Measurements from ENCODE around the gene CYB561A3. TPM values are rescaled to one million over a fixed set of nuclear protein-coding genes. Genes with fewer than 3 reads are reported as not detected.

The CYB561A3 gene
- total RNA-seq, 1 experiment from 2014 or later: 34.9 TPM

DNA sequence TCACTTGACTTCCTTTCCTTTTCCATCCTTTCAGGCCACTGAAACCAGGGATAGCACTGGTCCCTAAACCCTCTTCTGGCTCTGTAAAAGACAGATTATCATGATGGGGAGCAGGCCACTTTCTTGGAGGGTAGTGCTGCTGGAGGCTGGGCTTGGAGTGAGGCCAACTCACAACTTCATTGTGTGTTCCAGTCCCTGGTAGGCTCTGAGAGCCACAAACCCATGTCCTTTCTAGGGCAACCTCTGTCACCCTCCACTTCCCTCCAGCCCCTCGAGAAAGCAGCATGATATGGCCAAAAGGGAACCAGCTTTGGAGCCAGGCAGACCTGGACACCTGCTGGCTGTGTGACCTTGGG lies 26.3 kb downstream of the CYB561A3 start:
- POLR2A ChIA-PET: interaction anchor here (1.5 kb wide), 1 partner anchor 50 kb away, joined by 8 read pairs; no protein-coding TSS in a partner anchor
- no peaks in the 10 kb centered on the region for H3K27me3 Mint-ChIP-seq (ENCODE audit: insufficient read depth, unreplicated experiment)
- Histone ChIP-seq H3K36me3 (ENCODE audit: control insufficient read depth, insufficient read depth, low read length) (no peaks in the 10 kb centered on the region; the same call in 1 of the 2 replicates), H3K4me1 (peaks cover 13% of the 10 kb centered on the region), H3K27me3 (replicated peaks; ENCODE audit: control insufficient read depth, insufficient read depth, low read length) (no peaks in the 10 kb centered on the region), H3K9me3 (no peaks in the 10 kb centered on the region), H3K4me3 (ENCODE audit: low read depth, low read length) (no peak overlapping the region)
- DNase-seq: no peak
- peaks cover 33% of the 10 kb centered on the region for H3K36me3 Mint-ChIP-seq (ENCODE audit: insufficient read depth, unreplicated experiment)
- H3K4me3 Mint-ChIP-seq (ENCODE audit: unreplicated experiment): no peak overlapping the region
- TF ChIP-seq, protein P1, sequence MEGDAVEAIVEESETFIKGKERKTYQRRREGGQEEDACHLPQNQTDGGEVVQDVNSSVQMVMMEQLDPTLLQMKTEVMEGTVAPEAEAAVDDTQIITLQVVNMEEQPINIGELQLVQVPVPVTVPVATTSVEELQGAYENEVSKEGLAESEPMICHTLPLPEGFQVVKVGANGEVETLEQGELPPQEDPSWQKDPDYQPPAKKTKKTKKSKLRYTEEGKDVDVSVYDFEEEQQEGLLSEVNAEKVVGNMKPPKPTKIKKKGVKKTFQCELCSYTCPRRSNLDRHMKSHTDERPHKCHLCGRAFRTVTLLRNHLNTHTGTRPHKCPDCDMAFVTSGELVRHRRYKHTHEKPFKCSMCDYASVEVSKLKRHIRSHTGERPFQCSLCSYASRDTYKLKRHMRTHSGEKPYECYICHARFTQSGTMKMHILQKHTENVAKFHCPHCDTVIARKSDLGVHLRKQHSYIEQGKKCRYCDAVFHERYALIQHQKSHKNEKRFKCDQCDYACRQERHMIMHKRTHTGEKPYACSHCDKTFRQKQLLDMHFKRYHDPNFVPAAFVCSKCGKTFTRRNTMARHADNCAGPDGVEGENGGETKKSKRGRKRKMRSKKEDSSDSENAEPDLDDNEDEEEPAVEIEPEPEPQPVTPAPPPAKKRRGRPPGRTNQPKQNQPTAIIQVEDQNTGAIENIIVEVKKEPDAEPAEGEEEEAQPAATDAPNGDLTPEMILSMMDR (IDR thresholded peaks at IDR 0.05; ENCODE audit: insufficient read depth in 1 of 2, low read depth in 1 of 2, low read length in 1 of 2, severe bottlenecking in 1 of 2, unreplicated experiment in 1 of 2): no peak
- intact Hi-C loops (cut with micrococcal nuclease; ENCODE audit: unreplicated experiment): no loop called here
- no peak overlapping the region for H3K27ac Mint-ChIP-seq (ENCODE audit: unreplicated experiment)
- no TSS peak for BruUV-seq (replicated peaks)
- no peaks in the 10 kb centered on the region for H3K9me3 Mint-ChIP-seq (ENCODE audit: unreplicated experiment)
- H3K4me1 Mint-ChIP-seq (ENCODE audit: low read depth, unreplicated experiment): peaks cover 12% of the 10 kb centered on the region
- CTCF ChIA-PET: interaction anchor here (0.7 to 5.7 kb wide), 9 partner anchors 11 to 480 kb away, joined by 3 to 175 read pairs (median 7); partner anchors contain the start of genes CPSF7, CYB561A3, SDHAF2 and TMEM138

GRCh38 chr11:61334434-61335354 lies 27.0 kb downstream of the CYB561A3 start:
- no peaks in the 10 kb centered on the region; the same call in 1 of the 2 replicates for H3K36me3 ChIP-seq (ENCODE audit: control insufficient read depth, insufficient read depth, low read length)
- H3K9me3 Mint-ChIP-seq (ENCODE audit: unreplicated experiment): no peaks in the 10 kb centered on the region
- H3K4me3 Mint-ChIP-seq (ENCODE audit: unreplicated experiment): peak overlapping the region; percentile 100
- BruUV-seq (replicated peaks): no TSS peak
- H3K27me3 ChIP-seq (replicated peaks; ENCODE audit: control insufficient read depth, insufficient read depth, low read length): no peaks in the 10 kb centered on the region
- peaks cover 13% of the 10 kb centered on the region for H3K4me1 ChIP-seq
- no peaks in the 10 kb centered on the region for H3K9me3 ChIP-seq
- H3K4me1 Mint-ChIP-seq (ENCODE audit: low read depth, unreplicated experiment): peaks cover 17% of the 10 kb centered on the region
- no peaks in the 10 kb centered on the region for H3K27me3 Mint-ChIP-seq (ENCODE audit: insufficient read depth, unreplicated experiment)
- ChIA-PET CTCF (interaction anchor here (1.1 to 5.7 kb wide), 3 partner anchors 41 to 58 kb away, joined by 4 to 175 read pairs (median 7); partner anchors contain the start of gene TMEM216), POLR2A (interaction anchor here (0.5 to 1.9 kb wide), 2 partner anchors 28 to 292 kb away, joined by 3 to 13 read pairs; partner anchors contain the start of genes CYB561A3 and TMEM138)
- no peak overlapping the region for H3K4me3 ChIP-seq (ENCODE audit: low read depth, low read length)
- no peak for DNase-seq
- intact Hi-C loops (cut with micrococcal nuclease; ENCODE audit: unreplicated experiment): no loop called here
- peak overlapping the region; percentile 98 for H3K27ac Mint-ChIP-seq (ENCODE audit: unreplicated experiment)
- TF ChIP-seq, protein P1 (IDR thresholded peaks at IDR 0.05; ENCODE audit: insufficient read depth in 1 of 2, low read depth in 1 of 2, low read length in 1 of 2, severe bottlenecking in 1 of 2, unreplicated experiment in 1 of 2): no peak
- H3K36me3 Mint-ChIP-seq (ENCODE audit: insufficient read depth, unreplicated experiment): peaks cover 40% of the 10 kb centered on the region
